ACC112 (cell line): ENCODE results near the gene CARD11.

Source experiments
- H2AFZ ChIP-seq: fragments of 200-600 bp; sonication (generic); one replicate; pipeline ENCODE4 v1.6.0; 2017; ENCODE audit warnings: antibody characterized with exemption, low read length; ENCODE audit not compliant: unreplicated experiment
- H3K27ac ChIP-seq: fragments of 200-600 bp; sonication (generic); 2 replicates; pipeline ENCODE4 v1.5.1; 2014; ENCODE audit warnings: low read depth, mild to moderate bottlenecking, antibody characterized with exemption, low read length, moderate library complexity
- H3K27me3 ChIP-seq: fragments of 200-600 bp; sonication (generic); 2 replicates; pipeline ENCODE4 v1.6.1; 2014; ENCODE audit warnings: mild to moderate bottlenecking, antibody characterized with exemption, low read length, moderate library complexity, mixed read lengths; ENCODE audit not compliant: insufficient read depth
- H3K36me3 ChIP-seq: fragments of 200-600 bp; sonication (generic); 2 replicates; pipeline ENCODE4 v1.6.1; 2016; ENCODE audit warnings: mild to moderate bottlenecking, antibody characterized with exemption, low read length, moderate library complexity, mixed read lengths; ENCODE audit not compliant: insufficient read depth
- H3K4me1 ChIP-seq: fragments of 200-600 bp; sonication (generic); one replicate; pipeline ENCODE4 v1.6.1; 2016; ENCODE audit warnings: low read length, mixed read lengths; ENCODE audit not compliant: insufficient read depth, unreplicated experiment, control insufficient read depth
- H3K4me3 ChIP-seq: fragments of 200-600 bp; sonication (generic); 2 replicates; pipeline ENCODE4 v1.5.1; 2014; ENCODE audit warnings: mild to moderate bottlenecking, low read depth, low read length
- H3K79me2 ChIP-seq: fragments of 200-600 bp; sonication (generic); one replicate; pipeline ENCODE4 v1.6.0; 2016; ENCODE audit warnings: low read length; ENCODE audit not compliant: control insufficient read depth, unreplicated experiment, insufficient read depth

Gene CARD11

GRCh38 chr7:3076163-3076562 is 32.5 kb upstream of the CARD11 start:
- H3K27ac ChIP-seq, result no peak overlapping the region
- H3K27me3 ChIP-seq, result no peaks in the 10 kb centered on the region
- no peaks in the 10 kb centered on the region for H3K4me1 ChIP-seq

DNA sequence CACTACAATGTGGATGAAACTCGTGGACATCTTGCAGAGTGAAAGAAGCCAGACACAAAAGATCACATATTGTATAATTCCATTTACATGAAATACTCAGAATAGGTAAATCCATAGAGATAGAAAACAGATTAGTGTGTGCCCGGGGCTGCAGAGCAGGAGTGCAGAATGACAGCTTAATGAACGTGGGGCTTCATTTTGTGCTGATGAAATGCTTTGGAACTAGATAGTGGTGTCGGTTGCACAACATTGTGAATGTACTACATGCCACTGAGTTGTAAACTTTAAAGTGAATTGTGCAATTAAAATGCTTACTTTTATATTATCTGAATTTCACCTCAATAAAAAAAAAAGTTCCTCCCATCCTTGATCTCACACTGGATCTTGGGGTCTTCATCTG is 31.8 kb upstream of the CARD11 start:
- H3K79me2 ChIP-seq, result no peaks in the 10 kb centered on the region
- H3K4me1 ChIP-seq, result no peaks in the 10 kb centered on the region
- H2AFZ ChIP-seq, result no peak overlapping the region
- H3K4me3 ChIP-seq, result no peak overlapping the region
- no peaks in the 10 kb centered on the region for H3K27me3 ChIP-seq
- no peak overlapping the region for H3K27ac ChIP-seq
- no peaks in the 10 kb centered on the region for H3K36me3 ChIP-seq

More at GRCh38 chr7:3076163-3076562, 32.5 kb upstream of the CARD11 start:
- no peaks in the 10 kb centered on the region for H3K36me3 ChIP-seq
- H2AFZ ChIP-seq, result no peak overlapping the region
- H3K4me3 ChIP-seq, result no peak overlapping the region
- H3K79me2 ChIP-seq, result no peaks in the 10 kb centered on the region

DNA sequence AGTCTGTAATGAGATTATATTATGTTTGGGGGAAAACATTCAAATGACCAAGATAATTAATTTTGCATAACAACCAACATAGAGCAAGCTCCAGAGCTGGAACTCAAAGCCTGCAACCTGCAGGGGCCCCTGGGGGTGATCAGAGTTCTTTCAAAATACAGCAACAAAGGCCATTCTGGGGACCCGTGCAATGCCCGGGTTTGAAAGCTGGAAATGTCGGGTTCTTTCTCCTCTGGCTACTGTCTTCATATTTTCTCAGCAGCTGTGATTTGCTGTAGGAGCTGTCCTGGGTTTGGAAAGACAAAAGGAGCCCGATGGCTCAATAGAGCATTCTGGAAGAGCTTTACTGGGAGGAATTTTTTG is 30.8 kb upstream of the CARD11 start:
- no peaks in the 10 kb centered on the region for H3K36me3 ChIP-seq
- H3K27ac ChIP-seq, result no peak overlapping the region
- no peaks in the 10 kb centered on the region for H3K4me1 ChIP-seq
- no peaks in the 10 kb centered on the region for H3K79me2 ChIP-seq
- no peak overlapping the region for H2AFZ ChIP-seq
- no peak overlapping the region for H3K4me3 ChIP-seq
- H3K27me3 ChIP-seq, result no peaks in the 10 kb centered on the region

DNA sequence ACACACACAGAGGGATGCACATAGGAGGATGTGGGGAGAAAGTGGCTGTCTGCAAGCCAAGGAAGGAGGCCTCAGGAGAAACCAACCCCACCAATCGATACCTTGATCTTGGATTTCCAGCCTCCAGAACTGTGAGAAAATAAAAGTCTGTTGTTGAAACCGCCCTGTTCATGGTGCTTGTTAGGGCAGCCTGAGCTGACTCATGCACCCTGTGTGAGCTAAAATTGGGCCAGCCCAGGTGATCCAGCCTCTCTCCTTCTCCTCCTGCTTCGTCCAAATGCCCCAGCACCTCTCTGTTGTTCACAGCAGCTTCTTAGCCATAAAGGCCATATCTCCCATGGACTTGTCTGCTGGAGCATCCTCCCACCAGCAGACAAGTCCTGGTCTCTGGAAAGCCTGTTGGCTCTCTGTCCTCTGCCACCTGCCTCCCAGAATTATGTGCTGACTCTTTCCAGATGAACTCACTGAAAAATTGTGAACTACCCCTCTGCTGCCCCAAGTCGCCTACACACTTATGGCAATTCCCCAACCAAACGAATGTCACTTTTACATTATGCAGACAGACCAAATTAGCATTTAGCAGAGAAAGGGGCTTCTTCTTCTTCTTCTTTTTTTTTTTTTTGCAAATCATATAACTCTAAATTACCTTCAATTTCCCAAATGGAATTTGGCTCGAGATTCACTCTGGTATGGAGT is 30.2 kb upstream of the CARD11 start:
- H3K4me3 ChIP-seq, result no peak overlapping the region
- H2AFZ ChIP-seq, result no peak overlapping the region
- H3K27ac ChIP-seq, result no peak overlapping the region
- no peaks in the 10 kb centered on the region for H3K36me3 ChIP-seq
- no peaks in the 10 kb centered on the region for H3K27me3 ChIP-seq
- no peaks in the 10 kb centered on the region for H3K79me2 ChIP-seq
- H3K4me1 ChIP-seq, result no peaks in the 10 kb centered on the region

- no peak overlapping the region for H3K4me3 ChIP-seq
- H3K4me1 ChIP-seq, result no peaks in the 10 kb centered on the region
- H2AFZ ChIP-seq, result no peak overlapping the region
- H3K27ac ChIP-seq, result no peak overlapping the region
- H3K36me3 ChIP-seq, result no peaks in the 10 kb centered on the region
- no peaks in the 10 kb centered on the region for H3K79me2 ChIP-seq
- no peaks in the 10 kb centered on the region for H3K27me3 ChIP-seq
Observed at GRCh38 chr7:3070908-3071307, 27.2 kb upstream of the CARD11 start.

DNA sequence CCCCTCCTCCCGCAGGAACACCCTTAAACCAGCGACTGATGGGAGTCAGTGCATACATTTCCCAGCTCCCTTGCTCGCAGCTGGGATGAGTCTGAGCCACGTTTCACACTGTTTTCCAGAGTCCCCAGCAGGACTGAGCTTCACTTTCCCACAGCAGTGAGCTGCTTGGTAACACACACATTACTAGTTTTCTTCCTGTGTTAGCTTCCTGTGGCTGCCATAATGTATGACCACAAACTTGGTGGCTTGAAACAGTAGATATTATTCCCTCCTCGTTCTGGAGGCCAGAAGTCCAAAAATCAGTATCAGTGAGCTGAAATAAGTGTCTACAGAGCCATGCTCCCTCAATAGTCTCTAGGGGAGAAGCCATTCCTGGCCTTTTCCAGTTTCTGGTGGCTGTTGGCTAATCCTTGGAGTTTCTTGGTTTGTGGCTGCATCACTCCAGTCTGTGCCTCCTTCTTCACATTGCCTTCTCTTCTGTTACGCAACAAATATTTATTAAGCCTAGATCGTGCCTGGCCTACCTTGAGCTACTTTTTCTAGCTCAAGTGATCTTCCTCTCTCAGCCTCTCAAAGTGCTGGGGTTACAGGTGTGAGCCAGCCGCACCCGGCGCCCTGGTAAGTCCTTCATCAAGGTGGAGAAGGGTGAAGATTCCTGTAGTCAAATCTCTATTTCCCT is 26.2 kb upstream of the CARD11 start:
- H2AFZ ChIP-seq, result no peak overlapping the region
- no peak overlapping the region for H3K27ac ChIP-seq
- no peaks in the 10 kb centered on the region for H3K27me3 ChIP-seq
- no peaks in the 10 kb centered on the region for H3K36me3 ChIP-seq
- no peaks in the 10 kb centered on the region for H3K4me1 ChIP-seq
- no peak overlapping the region for H3K4me3 ChIP-seq
- H3K79me2 ChIP-seq, result no peaks in the 10 kb centered on the region

DNA sequence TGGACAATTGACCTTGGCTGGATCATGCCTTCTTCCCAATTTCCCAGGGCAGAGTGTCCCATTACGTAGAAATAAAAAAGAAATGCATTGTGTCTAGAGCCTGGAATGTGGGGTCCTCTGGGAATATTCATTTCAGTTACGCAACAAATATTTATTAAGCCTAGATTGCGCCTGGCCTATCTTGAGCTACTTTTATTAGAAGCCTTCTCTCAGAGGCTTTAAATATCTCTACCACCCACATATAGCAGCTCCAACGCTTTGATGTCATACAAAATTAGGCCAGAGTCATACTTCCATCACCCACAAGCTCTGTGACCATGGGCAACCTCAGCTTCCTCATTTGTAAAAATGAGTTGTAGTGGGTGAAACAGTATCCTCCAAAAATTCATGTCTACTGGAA is 24.9 kb upstream of the CARD11 start:
- no peaks in the 10 kb centered on the region for H3K79me2 ChIP-seq
- no peak overlapping the region for H3K4me3 ChIP-seq
- H3K4me1 ChIP-seq, result no peaks in the 10 kb centered on the region
- H2AFZ ChIP-seq, result no peak overlapping the region
- H3K36me3 ChIP-seq, result no peaks in the 10 kb centered on the region
- no peak overlapping the region for H3K27ac ChIP-seq
- H3K27me3 ChIP-seq, result no peaks in the 10 kb centered on the region

- Histone ChIP-seq H3K27ac (no peak overlapping the region), H3K36me3 (no peaks in the 10 kb centered on the region), H2AFZ (no peak overlapping the region), H3K27me3 (no peaks in the 10 kb centered on the region), H3K4me3 (no peak overlapping the region), H3K79me2 (no peaks in the 10 kb centered on the region), H3K4me1 (no peaks in the 10 kb centered on the region)
Observed at GRCh38 chr7:3067606-3068380, 24.1 kb upstream of the CARD11 start.

GRCh38 chr7:3067193-3067592 is 23.5 kb upstream of the CARD11 start:
- no peak overlapping the region for H2AFZ ChIP-seq
- no peaks in the 10 kb centered on the region for H3K36me3 ChIP-seq
- H3K79me2 ChIP-seq, result no peaks in the 10 kb centered on the region
- no peak overlapping the region for H3K27ac ChIP-seq
- H3K4me3 ChIP-seq, result no peak overlapping the region
- H3K4me1 ChIP-seq, result no peaks in the 10 kb centered on the region
- peaks cover 5% of the 10 kb centered on the region; the same call in 1 of the 2 replicates for H3K27me3 ChIP-seq

DNA sequence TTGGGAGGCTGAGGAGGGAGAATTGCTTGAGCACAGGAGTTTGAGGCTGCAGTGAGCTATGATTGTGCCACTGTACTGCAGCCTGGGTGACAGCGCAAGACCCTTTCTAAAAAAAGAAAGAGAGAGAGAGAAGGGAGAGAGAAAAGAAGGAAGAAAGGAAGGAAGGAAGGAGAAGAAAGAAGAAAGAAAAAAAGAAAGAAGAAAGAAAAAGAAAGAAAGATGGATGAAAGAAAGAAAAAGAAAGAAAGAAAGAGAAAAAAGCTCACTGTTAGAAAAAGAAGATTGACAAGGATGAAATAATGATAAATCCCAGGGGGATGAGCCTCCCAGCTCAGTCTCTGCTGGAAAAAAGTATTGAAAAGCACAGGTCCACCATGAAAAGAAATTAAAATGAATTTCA is 22.8 kb upstream of the CARD11 start:
- no peak overlapping the region for H3K4me3 ChIP-seq
- H3K27me3 ChIP-seq, result peaks cover 11% of the 10 kb centered on the region; the same call in 1 of the 2 replicates
- no peaks in the 10 kb centered on the region for H3K4me1 ChIP-seq

More for the DNA sequence above, 22.8 kb upstream of the CARD11 start:
- no peaks in the 10 kb centered on the region for H3K36me3 ChIP-seq
- no peak overlapping the region for H3K27ac ChIP-seq
- no peak overlapping the region for H2AFZ ChIP-seq
- no peaks in the 10 kb centered on the region for H3K79me2 ChIP-seq
